Endothelial cell of umbilical vein (primary cell): Measurements from ENCODE around the gene STUM. TPM values are rescaled to one million over a fixed set of nuclear protein-coding genes. Genes with fewer than 3 reads are reported as not detected.

Experiments used
- BruUV-seq: library from RNA; stranded (reverse); fragments of 400-500 nt; replicated peaks from 2 replicates; lab custom pipeline; 2021; lab: Mats Ljungman, UMichigan
- CTCF ChIA-PET: fragments of 300-600, 350-600 bp; sonication (Branson Sonifier 250); formaldehyde crosslinking; loops from one replicate; lab custom pipeline; 2021; ENCODE audit warnings: antibody characterized with exemption, inconsistent platforms; lab: Charles Lee
- POLR2A ChIA-PET: fragments of 300-600, 350-600 bp; sonication (Branson Sonifier 250); formaldehyde crosslinking; loops from one replicate; lab custom pipeline; 2021; ENCODE audit warnings: antibody characterized with exemption, inconsistent platforms; lab: Charles Lee
- DNase-seq: peaks from one replicate; pipeline ENCODE4 v3.0.0-alpha.2; 2011; ENCODE audit warnings: low read depth, low spot score
- FAIRE-seq: peaks from 2 replicates; lab custom pipeline; 2011; peaks lifted over from hg19 to GRCh38; lab: Jason Lieb, UNC
- H2AFZ ChIP-seq: 2 replicates; pipeline ENCODE4 v1.6.0; 2012; ENCODE audit warnings: low read depth, low read length, control low read depth, inconsistent platforms
- H3K27ac ChIP-seq: 2 replicates; pipeline ENCODE4 v1.5.1; 2011; ENCODE audit warnings: low read depth, mild to moderate bottlenecking, control low read depth, low read length, moderate library complexity; ENCODE audit not compliant: insufficient read depth
- H3K27me3 ChIP-seq, 2 experiments: 2 replicates each; pipeline versions ENCODE4 v1.6.0 to v1.6.1; 2011; ENCODE audit warnings: low read length in 2 of 2, mixed read lengths in 1 of 2; ENCODE audit not compliant: control insufficient read depth in 2 of 2, insufficient read depth in 2 of 2
- H3K36me3 ChIP-seq, 2 experiments: 2 replicates in 1 of 2; 3 replicates in 1 of 2; pipeline ENCODE4 v1.5.1; 2011; ENCODE audit warnings: low read length in 2 of 2, mild to moderate bottlenecking in 1 of 2, moderate library complexity in 1 of 2; ENCODE audit not compliant: control insufficient read depth in 2 of 2, insufficient read depth in 2 of 2; ENCODE audit errors: extremely low read depth in 1 of 2
- H3K4me1 ChIP-seq: 3 replicates; pipeline ENCODE4 v1.5.1; 2011; ENCODE audit warnings: mild to moderate bottlenecking, low read length; ENCODE audit not compliant: control insufficient read depth, insufficient read depth; ENCODE audit errors: extremely low read depth
- H3K4me2 ChIP-seq: 2 replicates; pipeline ENCODE4 v1.6.1; 2011; ENCODE audit warnings: low read length, control low read depth, mixed read lengths; ENCODE audit not compliant: insufficient read depth
- H3K4me3 ChIP-seq, 3 experiments: fragments of 200-600 bp in 1 of 3; sonication (generic), shearing (Covaris generic) in 1 of 3; replicated peaks in 1 of 3; 2 replicates each; pipeline ENCODE4 v1.5.1; 2011 to 2016; ENCODE audit warnings: control low read depth in 3 of 3, low read length in 3 of 3, mild to moderate bottlenecking in 2 of 3, inconsistent platforms in 1 of 3, low read depth in 1 of 3, moderate library complexity in 1 of 3; ENCODE audit not compliant: insufficient read depth in 1 of 3
- H3K79me2 ChIP-seq: 2 replicates; pipeline ENCODE4 v1.6.0; 2012; ENCODE audit warnings: low read length, inconsistent platforms; ENCODE audit not compliant: control insufficient read depth, insufficient read depth
- H3K9ac ChIP-seq: replicated peaks from 2 replicates; pipeline ENCODE3; 2011; ENCODE audit warnings: low read length, control low read depth; ENCODE audit not compliant: insufficient read depth; ENCODE audit errors: extremely low read depth
- H3K9me1 ChIP-seq: replicated peaks from 3 replicates; pipeline ENCODE4 v1.6.0; 2011; ENCODE audit warnings: mild to moderate bottlenecking, low read length; ENCODE audit not compliant: control insufficient read depth, insufficient read depth; ENCODE audit errors: extremely low read depth
- H3K9me3 ChIP-seq: replicated peaks from 2 replicates; pipeline ENCODE4 v1.5.1; 2012; ENCODE audit warnings: low read length, inconsistent platforms; ENCODE audit not compliant: control insufficient read depth, insufficient read depth
- H4K20me1 ChIP-seq: replicated peaks from 2 replicates; pipeline ENCODE3; 2011; ENCODE audit warnings: mild to moderate bottlenecking, low read length; ENCODE audit not compliant: control insufficient read depth, insufficient read depth; ENCODE audit errors: extremely low read depth
- CTCF ChIP-seq, 2 donors: IDR thresholded peaks; 1 replicate in 1 of 2; 2 replicates in 1 of 2; pipeline ENCODE4 v1.5.1; 2011; ENCODE audit warnings: low read length in 2 of 2, mild to moderate bottlenecking in 2 of 2, moderate library complexity in 2 of 2, control low read depth in 1 of 2, inconsistent platforms in 1 of 2, low read depth in 1 of 2; ENCODE audit not compliant: insufficient read depth in 1 of 2; ENCODE audit errors: extremely low read depth in 1 of 2
- GATA2 ChIP-seq: IDR thresholded peaks from 2 replicates; pipeline ENCODE4 v1.7.0; 2011; ENCODE audit warnings: low read depth, mild to moderate bottlenecking, moderate library complexity, mixed read lengths, low read length; ENCODE audit not compliant: insufficient read length, insufficient read depth
- MAX ChIP-seq: IDR thresholded peaks from 2 replicates; pipeline ENCODE4 v1.6.1; 2011; ENCODE audit not compliant: insufficient read depth, insufficient read length
- MYC ChIP-seq: IDR thresholded peaks from one replicate; pipeline ENCODE4 v1.6.1; 2011; ENCODE audit warnings: mild to moderate bottlenecking, low read depth, low read length
- dilution Hi-C: fragments of 300-500 bp; cut with MboI; formaldehyde crosslinking; loops from one replicate; pipeline ENCODE4 v1.15.0; 2019; ENCODE audit warnings: low sequenced_read_pairs; ENCODE audit not compliant: extremely low pct_ligation_motif_present
- intact Hi-C: fragments of 100-400 bp; cut with micrococcal nuclease; formaldehyde crosslinking; loops from one replicate; pipeline ENCODE4 v1.10.0; 2022
- polyA plus RNA-seq, 4 experiments: library from polyadenylated mRNA; depleted of rRNA in 3 of 4; stranded (reverse) in 3 of 4; unstranded in 1 of 4; fragments of >200 nt; gene quantifications; 2 replicates each; pipeline versions ENCODE4 v1.2.1 to v1.2.3, GENCODE V29; 2011 to 2012; ENCODE audit warnings: missing spikeins in 1 of 4
- total RNA-seq: library from RNA; stranded (reverse); gene quantifications from 2 replicates; pipeline ENCODE4 v1.2.3, GENCODE V29; 2021

Gene STUM
- total and polyA plus RNA-seq, 2 donors (not counting 3 experiments of a cell fraction or from before 2014, with no cell fraction given) = not detected

GRCh38 chr1:226577401-226578180, 29.0 kb downstream of the STUM start:
- dilution Hi-C loops = no loop called here
- no peaks in the 10 kb centered on the region for H3K36me3 ChIP-seq
- H3K9me1 ChIP-seq = no peaks in the 10 kb centered on the region
- no peaks in the 10 kb centered on the region for H4K20me1 ChIP-seq
- H2AFZ ChIP-seq = no peak overlapping the region
- no peaks in the 10 kb centered on the region for H3K27me3 ChIP-seq
- DNase-seq (no peak), FAIRE-seq (no peak)
- H3K9ac ChIP-seq = no peak overlapping the region
- no peak overlapping the region for H3K4me3 ChIP-seq
- no TSS peak for BruUV-seq
- H3K4me1 ChIP-seq = no peaks in the 10 kb centered on the region
- H3K4me2 ChIP-seq = no peak overlapping the region
- intact Hi-C loops = loop anchor here (2.0 kb wide), 1 partner anchor 31 kb away; no protein-coding TSS in a partner anchor
- H3K27ac ChIP-seq = no peak overlapping the region
- H3K9me3 ChIP-seq = no peaks in the 10 kb centered on the region
- no peaks in the 10 kb centered on the region for H3K79me2 ChIP-seq
- POLR2A ChIA-PET = no interaction called here
- CTCF ChIA-PET = interaction anchor here (1.0 to 2.1 kb wide), 3 partner anchors 11 to 31 kb away, joined by 3 to 4 read pairs (median 3); no protein-coding TSS in a partner anchor
- TF ChIP-seq CTCF (IDR thresholded peaks at IDR 0.05; ENCODE audit: extremely low read depth in 1 of 2, insufficient read depth in 1 of 2, low read depth in 1 of 2, low read length in 2 of 2) = no peak
- no peak for TF ChIP-seq MYC
- TF ChIP-seq GATA2 = no peak
- TF ChIP-seq MAX = no peak
